Activated CD8-positive, alpha-beta memory T cell treated with anti-CD3 and anti-CD28 coated beads for 24 hours (primary cell): ENCODE measurements around the gene DNAH3.
"Not testable (repeated sequence)": the region's sequence is repeated elsewhere in the genome, so short reads cannot be mapped to it uniquely, and the experiment has no call there.

Source experiments
- DNase-seq: peaks from one replicate; pipeline ENCODE4 v3.0.0-alpha.2; 2020

Gene DNAH3

DNA sequence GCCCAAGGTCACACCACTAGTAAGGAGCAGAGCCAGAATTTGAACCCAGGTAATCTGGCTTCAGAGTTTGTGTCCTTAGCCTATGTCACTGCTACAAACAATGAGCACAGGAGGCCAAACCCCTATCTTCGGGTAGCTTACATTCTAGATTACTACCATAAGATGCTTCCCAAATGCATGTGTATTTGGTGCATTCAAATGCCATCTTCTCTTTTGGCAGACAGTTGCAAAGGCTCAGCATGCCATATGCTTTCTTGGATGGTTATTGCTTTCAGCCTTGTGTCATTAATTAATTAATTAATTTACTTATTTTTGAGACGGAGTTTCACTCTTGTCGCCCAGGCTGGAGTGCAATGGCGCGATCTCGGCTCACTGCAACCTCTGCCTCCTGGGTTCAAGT is 80.7 kb downstream of the DNAH3 start:
- DNase-seq: no peak

DNA sequence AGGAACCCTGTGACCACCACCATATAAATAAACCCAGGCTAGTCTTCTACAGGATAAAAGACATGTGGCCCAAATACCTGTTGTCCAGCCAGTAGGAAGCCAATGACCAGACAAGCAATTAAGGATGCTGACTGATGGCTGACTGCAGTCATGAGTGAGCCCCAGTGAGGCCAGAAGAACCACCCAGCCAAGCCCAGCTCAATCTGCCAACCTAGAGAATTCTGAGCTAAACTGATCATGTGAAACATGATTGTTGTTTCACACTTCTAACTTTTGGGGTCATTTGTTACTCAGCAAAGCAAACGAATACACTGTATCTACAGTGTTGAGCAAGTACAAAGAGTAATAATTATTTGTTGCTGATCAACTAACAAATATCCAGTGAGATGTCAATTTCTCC is 86.4 kb downstream of the DNAH3 start:
- no peak for DNase-seq

GRCh38 chr16:21063314-21063713 is 87.3 kb downstream of the DNAH3 start:
- DNase-seq: not testable (repeated sequence)

DNA sequence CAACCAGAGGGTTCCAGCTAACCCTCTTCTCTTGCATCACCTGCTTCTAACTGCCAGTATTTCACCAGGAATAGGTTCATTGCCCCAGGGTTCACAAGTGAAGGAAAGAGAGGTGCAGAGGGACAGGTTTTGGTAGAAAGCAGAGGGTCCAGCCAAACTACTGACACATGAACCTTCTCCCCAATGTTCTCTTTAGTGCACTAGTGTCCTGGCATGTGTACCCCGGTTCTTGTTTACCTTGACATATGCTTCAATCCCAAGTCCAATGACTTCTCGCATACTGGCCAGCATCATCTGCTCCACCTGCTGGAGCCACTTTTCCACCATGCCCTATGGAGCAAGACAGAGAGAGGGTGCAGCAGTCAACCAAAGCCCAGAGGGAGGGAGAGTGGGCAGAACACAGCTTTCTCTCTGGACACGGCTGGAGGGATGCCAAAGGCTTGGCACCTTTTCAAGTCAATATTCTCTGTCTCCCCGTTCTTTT is 90.6 kb downstream of the DNAH3 start:
- no peak for DNase-seq

DNA sequence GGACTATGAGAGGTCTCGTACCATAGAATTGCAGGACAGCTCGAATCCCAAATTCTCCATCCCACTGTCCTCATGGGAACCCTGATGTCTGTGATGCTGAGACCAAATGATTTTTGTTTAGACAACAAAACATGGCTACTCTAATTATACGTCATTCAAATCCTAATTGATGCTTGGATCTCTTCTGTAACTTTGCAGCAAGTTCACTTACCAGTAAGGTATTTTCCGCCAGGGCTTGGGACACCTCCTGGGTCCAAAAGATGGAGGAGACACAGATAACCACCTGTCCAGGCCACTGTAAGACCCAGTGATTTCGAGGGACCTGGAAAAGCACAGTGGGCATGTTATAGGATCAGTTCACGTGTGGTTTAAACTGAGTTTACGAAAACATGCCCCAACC is 92.8 kb downstream of the DNAH3 start:
- no peak for DNase-seq

DNA sequence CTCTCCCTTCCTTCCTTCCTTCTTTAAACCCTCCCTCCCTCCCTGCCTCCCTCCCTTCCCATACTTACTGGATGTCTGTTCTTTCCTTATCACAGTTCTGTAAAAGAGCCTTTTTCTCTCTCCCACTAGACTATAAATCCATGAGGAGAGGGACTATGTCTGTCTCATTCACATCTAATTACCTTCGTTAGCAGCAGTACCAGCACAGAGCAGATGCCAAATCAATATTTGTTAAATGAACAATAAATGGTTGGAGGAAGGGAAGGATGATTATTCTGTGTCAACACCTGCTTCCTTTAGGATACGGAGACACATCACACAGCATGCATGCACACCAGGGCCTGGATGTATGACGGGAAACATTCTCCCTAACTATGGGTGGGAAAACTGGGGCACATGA is 94.2 kb downstream of the DNAH3 start:
- no peak for DNase-seq

GRCh38 chr16:21055738-21056137 is 94.9 kb downstream of the DNAH3 start:
- not testable (repeated sequence) for DNase-seq

DNA sequence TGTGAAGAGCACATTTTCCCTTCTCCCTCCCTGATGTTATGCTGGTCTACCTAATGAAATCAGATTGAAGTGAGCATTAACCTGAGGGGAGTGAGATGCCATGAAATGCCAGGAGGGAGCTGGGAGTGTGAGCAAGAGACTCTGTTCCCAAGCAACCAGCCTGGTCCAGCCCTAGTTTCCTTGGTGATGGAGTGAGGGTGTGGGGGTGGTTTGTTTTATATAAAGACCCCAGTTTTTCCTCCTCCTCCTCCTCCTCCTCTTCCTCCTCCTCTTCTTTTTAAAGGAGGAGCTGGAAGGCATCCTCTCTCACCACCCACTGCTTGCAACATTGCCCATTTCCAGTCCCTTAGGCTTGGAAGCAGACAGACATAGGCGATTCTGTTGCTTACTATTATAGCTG is 97.1 kb downstream of the DNAH3 start:
- DNase-seq: no peak

DNA sequence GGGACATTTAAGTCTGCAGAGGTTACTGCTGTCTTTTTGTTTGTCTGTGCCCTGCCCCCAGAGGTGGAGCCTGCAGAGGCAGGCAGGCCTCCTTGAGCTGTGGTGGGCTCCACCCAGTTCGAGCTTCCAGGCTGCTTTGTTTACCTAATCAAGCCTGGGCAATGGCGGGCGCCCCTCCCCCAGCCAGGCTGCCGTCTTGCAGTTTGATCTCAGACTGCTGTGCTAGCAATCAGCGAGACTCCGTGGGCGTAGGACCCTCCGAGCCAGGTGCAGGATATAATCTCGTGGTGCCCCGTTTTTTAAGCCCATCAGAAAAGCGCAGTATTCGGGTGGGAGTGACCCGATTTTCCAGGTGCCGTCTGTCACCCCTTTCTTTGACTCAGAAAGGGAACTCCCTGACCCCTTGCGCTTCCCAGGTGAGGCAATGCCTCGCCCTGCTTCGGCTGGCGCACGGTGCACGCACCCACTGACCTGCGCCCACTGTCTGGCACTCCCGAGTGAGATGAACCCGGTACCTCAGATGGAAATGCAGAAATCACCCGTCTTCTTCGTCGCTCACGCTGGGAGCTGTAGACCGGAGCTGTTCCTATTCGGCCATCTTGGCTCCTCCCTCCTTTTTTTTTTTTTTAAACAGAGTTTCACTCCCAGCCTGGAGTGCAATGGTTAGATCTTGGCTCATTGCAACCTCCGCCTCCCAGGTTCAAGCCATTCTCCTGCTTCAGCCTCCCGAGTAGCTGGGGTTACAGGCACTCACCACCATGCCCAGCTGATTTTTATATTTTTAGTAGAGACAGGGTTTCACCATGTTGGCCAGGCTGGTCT is 102.3 kb downstream of the DNAH3 start:
- not testable (repeated sequence) for DNase-seq

DNA sequence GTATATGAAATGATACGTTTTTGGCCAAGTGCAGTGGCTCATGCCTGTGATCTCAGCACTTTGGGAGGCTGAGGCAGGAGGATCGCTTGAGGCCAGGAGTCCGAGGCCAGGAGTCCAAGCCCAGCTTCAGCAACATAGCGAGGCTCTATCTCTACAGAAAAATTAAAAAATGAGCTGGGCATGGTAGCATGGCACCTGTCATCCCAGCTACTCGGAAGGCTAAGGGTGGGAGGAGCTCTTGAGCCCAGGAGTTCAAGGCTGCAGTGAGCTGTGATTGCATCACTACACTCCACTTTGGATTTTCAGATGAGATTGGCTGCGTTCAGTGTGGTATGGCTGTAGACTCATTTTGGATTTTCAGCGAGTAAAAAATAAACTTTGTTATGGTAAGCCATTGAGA is 112.4 kb downstream of the DNAH3 start:
- no peak for DNase-seq

- no peak for DNase-seq
Measured at GRCh38 chr16:21037736-21038135, 112.9 kb downstream of the DNAH3 start.

- DNase-seq: no peak
Measured at GRCh38 chr16:21037168-21037567, 113.5 kb downstream of the DNAH3 start.

- no peak for DNase-seq
Measured at GRCh38 chr16:21036471-21036870, 114.2 kb downstream of the DNAH3 start.

DNA sequence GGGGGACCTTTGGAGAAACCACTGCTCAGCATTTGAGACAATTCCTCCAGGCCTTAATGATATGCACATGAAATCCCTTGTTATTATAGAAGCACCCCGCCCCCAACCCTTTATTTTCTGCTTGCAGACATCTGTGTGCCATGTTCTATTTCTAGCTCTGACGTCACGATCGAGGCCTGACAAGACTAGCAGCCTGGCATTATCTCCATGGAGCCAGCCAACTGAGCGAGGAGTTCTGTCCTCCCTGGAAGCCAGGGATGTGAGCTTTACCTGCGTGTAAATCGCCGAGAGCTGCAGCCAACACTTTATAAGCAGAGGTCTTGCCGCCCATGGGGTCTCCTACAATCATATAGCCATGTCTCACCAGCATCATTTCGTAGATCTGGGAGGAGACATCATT is 116.9 kb downstream of the DNAH3 start:
- DNase-seq: no peak

GRCh38 chr16:21033264-21033663 is 117.4 kb downstream of the DNAH3 start:
- DNase-seq: no peak

GRCh38 chr16:21028728-21029127 is 121.9 kb downstream of the DNAH3 start:
- DNase-seq: no peak

- DNase-seq: no peak
Measured at GRCh38 chr16:21026846-21027245, 123.8 kb downstream of the DNAH3 start.

DNA sequence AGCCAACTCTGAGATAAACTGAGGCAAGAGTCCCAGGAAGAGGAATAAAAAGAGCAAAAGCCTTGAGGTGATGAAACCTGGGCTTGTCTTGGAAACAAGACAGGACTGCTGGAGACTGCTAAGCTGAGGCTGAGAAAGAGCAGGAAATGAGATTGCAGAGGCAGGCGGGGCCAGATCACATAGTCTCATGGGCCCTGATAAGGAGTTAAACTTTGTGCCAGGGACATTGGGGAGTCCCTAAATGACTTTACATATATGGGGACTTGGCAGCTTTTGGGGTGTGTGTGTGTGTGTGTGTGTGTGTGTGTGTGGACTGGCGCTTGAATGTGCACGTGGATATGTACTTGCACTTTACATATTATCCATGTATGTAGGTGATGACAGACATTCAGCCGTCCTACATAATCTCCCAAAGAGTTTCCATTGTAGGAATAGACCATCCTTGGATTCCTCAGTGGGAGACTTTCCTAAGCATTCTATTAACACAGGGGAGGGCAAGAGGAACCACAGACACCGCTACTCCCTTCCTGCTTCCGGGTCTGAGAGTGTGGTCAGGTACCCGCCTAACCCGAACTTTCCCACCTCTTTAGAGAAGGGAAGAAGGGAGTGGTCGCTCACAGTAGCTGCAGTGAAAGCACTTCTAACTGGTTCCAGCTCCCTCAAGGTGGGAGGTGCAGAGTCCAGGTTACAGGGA is 127.0 kb downstream of the DNAH3 start:
- DNase-seq: no peak

GRCh38 chr16:21021316-21021715 is 129.3 kb downstream of the DNAH3 start:
- no peak for DNase-seq

DNA sequence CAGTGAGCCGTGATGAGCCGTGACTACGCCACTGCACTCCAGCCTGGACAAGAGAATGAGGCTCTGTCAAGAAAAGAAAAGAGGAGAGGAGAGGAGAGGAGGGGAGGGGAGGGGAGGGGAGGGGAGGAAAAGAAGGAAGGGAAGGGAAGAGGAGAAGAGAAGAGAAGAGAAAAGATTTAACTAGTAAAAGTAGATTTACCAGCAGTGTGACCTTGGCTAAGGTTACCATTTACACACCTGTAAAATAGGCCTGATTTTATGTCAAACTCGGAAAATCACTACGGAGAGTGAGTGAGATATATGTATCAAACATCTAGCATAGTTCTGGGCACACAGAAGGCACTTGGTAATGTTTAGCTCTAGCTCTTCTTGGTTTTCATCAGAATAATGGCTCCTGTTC is 140.8 kb downstream of the DNAH3 start:
- DNase-seq: no peak

DNA sequence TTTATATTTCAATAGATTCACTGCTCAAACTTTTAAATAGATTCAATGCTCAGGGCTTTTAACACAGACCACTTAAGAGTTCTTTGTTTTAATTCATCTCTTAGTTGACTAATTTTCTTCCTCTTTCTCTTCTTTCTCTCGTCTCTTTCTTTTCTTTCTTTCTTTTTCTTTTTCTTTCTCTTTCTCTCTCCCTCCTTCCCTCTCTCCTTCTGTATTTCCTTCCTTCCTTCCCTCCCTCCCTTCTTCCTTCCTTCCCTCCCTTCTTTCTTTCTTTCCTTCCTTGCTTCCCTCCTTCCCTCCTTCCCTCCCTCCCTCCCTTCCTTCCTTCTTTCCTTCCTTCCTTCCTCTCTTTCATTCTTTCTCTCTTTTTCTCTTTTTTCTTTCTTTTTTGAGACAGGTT is 145.6 kb downstream of the DNAH3 start:
- no peak for DNase-seq

DNA sequence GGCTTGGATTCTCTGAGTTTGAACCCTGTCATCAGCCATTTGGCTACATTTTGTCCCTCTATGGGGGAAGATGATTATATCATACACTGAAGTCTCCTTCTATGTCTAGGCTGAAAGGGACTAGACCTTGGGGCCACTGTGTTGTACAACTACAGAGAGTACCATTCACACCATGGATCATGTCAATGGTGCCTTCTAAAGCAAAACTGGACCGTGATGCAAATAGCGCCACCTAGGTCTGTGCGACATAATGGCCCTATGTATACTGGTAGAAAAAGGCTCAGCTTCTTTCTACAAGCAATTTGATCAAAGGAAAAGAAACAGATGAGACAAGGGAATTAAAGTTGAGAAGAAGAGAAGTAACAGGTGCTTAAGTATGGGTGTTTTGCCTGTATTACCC is 149.4 kb downstream of the DNAH3 start:
- no peak for DNase-seq

- DNase-seq: no peak
Measured at GRCh38 chr16:20997147-20997546, 153.5 kb downstream of the DNAH3 start.

DNA sequence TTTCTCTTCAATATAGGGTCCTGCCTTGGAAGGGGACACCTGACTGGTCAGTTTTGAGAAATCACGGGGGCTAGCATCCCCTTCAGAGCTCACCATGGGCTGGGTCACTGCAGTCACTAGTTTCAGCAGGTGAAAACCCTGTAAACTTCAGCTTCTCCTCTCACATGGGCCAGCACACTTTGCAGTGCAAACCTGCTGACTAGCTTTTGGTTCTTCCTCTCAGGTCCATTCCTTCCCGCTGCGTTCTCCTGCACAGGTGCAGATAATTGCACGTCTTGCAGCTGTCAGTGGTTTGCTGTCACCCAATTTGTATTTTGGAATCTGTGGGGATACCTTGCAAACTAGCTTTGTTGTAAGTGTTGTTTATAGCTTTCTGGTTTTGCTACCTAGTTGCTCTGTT is 154.9 kb downstream of the DNAH3 start:
- no peak for DNase-seq
